Activated T-cell treated with anti-CD3 and anti-CD28 coated beads, Interleukin-2, amount 50 U/mL, for 72 hours (primary cell): ENCODE data around the gene RAB3GAP1. TPM values are rescaled to one million over a fixed set of nuclear protein-coding genes. Genes with fewer than 3 reads are reported as not detected.
"Not testable (repeated sequence)": the region's sequence is repeated elsewhere in the genome, so short reads cannot be mapped to it uniquely, and the experiment has no call there.

ENCODE experiments used
- ATAC-seq, 2 donors: fragments of 150-1000 bp; cut with Tn5 transposase; replicated peaks in 1 of 2; 2 replicates each; pipeline ENCODE4 v1.10.0; 2021; ENCODE audit warnings: moderate library complexity in 2 of 2, mild to moderate bottlenecking in 1 of 2
- DNase-seq, 2 donors: peaks; one replicate each; pipeline ENCODE4 v3.0.0; 2021 to 2022; ENCODE audit warnings: mixed read lengths in 1 of 2
- H3K27ac Mint-ChIP-seq: one replicate; pipeline ENCODE4 v1.8.0; 2022; ENCODE audit warnings: mild to moderate bottlenecking, moderate library complexity, mixed read lengths
- H3K27me3 Mint-ChIP-seq: one replicate; pipeline ENCODE4 v1.8.0; 2022; ENCODE audit warnings: low read depth, mixed read lengths
- H3K36me3 Mint-ChIP-seq, 2 donors: one replicate each; pipeline ENCODE4 v1.8.0; 2022; ENCODE audit warnings: mixed read lengths in 2 of 2, mild to moderate bottlenecking in 1 of 2; ENCODE audit not compliant: insufficient read depth in 2 of 2
- H3K4me1 Mint-ChIP-seq: one replicate; pipeline ENCODE4 v1.8.0; 2022; ENCODE audit warnings: low read depth, mixed read lengths
- H3K4me3 Mint-ChIP-seq, 2 donors: one replicate each; pipeline ENCODE4 v1.8.0; 2022; ENCODE audit warnings: mild to moderate bottlenecking in 2 of 2, mixed read lengths in 2 of 2, moderate library complexity in 2 of 2
- H3K9me3 Mint-ChIP-seq, 2 donors: one replicate each; pipeline ENCODE4 v1.8.0; 2022; ENCODE audit warnings: mixed read lengths in 2 of 2
- total RNA-seq, 2 donors: library from RNA; stranded (reverse); gene quantifications; one replicate each; pipeline ENCODE4 v1.2.3, GENCODE V29; 2022

RAB3GAP1 gene
- total RNA-seq, 2 donors from 2014 or later, result 51.4 to 59.7 TPM

DNA sequence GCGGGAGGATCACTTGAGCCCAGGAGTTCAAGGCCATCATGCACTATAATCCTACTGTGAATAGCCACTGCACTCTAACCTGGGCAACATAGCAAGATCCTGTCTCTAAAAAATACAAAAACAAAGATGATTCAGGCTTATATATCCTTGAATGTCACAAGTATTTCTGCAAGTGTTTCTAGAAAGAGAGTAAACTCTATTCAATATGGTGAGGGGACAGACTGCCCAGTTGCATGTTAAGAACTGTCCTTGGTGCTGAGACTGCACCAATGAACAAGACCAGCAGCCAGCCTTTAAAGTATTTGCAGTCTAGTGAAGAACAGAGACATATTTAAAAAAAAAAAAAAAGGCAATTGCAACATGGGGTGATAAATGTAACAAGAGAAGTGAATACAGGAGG is 21.3 kb upstream of the RAB3GAP1 start:
- no peaks in the 10 kb centered on the region for H3K4me1 Mint-ChIP-seq
- peaks cover 0 to 1% of the 10 kb centered on the region in 2 donors for H3K9me3 Mint-ChIP-seq
- H3K27ac Mint-ChIP-seq, result no peak overlapping the region
- H3K4me3 Mint-ChIP-seq, result no peak overlapping the region
- no peaks in the 10 kb centered on the region for H3K36me3 Mint-ChIP-seq
- DNase-seq, result no peak
- no peak for ATAC-seq
- peaks cover 9% of the 10 kb centered on the region for H3K27me3 Mint-ChIP-seq

DNA sequence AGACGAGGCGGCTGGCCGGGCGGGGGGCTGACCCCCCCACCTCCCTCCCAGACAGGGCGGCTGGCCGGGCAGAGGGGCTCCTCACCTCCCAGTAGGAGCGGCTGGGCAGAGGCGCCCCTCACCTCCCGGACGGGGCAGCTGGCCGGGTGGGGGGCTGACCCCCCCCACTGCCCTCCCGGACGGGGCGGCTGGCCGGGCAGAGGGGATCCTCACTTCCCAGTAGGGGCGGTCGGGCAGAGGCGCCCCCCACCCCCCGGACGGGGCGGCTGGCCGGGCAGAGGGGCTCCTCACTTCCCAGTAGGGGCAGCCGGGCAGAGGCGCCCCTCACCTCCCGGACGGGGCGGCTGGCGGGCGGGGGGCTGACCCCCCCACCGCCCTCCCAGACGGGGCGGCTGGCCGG is 18.9 kb upstream of the RAB3GAP1 start:
- not testable (repeated sequence) for H3K27me3 Mint-ChIP-seq, DNase-seq, H3K36me3 Mint-ChIP-seq, H3K4me3 Mint-ChIP-seq, ATAC-seq, H3K27ac Mint-ChIP-seq, H3K4me1 Mint-ChIP-seq, H3K9me3 Mint-ChIP-seq

DNA sequence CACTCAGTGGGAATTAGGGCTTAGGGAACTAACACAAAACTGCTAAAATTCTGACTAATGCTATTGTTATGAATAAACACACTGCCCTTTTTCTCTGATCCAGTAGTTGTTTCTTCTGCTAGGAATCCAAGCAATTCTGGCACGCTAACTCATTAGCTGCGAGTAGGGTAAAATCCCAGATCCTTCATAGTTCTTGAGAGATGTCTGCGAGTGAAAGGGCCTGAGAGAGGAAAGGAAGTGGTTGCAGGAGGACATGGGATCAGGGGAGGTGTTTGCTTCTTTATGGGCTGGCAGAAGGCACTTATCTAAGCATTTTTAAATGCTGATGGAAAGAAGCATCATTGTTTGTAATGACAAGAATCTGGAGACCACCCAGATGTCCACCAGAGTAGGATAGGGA is 14.3 kb upstream of the RAB3GAP1 start:
- H3K4me3 Mint-ChIP-seq, result no peak overlapping the region
- H3K27me3 Mint-ChIP-seq, result no peaks in the 10 kb centered on the region
- H3K4me1 Mint-ChIP-seq, result no peaks in the 10 kb centered on the region
- no peaks in the 10 kb centered on the region for H3K36me3 Mint-ChIP-seq
- no peaks in the 10 kb centered on the region for H3K9me3 Mint-ChIP-seq
- no peak overlapping the region for H3K27ac Mint-ChIP-seq
- DNase-seq (no peak), ATAC-seq (no peak)

DNA sequence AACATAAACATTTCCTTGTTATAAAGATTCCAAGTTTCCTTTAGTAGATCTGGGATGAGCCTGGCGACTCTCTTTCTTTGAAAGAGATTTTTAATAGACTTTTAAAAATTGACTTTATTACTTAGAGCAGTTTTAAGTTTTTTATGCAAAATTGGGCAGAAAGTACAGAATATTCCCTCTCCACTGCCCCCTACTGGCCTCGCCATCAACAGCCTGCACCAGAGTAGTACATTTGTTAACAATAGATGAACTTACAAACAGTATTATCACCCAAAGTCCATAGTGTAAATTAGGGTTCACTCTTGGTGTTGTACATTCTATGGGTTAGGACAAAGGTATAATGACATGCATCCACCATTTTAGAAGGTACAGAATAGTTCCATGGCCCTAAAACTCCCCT is 8.7 kb upstream of the RAB3GAP1 start:
- DNase-seq, result peak; percentile 16 to 30
- Mint-ChIP-seq H3K36me3 (no peaks in the 10 kb centered on the region), H3K4me1 (no peaks in the 10 kb centered on the region)

DNA sequence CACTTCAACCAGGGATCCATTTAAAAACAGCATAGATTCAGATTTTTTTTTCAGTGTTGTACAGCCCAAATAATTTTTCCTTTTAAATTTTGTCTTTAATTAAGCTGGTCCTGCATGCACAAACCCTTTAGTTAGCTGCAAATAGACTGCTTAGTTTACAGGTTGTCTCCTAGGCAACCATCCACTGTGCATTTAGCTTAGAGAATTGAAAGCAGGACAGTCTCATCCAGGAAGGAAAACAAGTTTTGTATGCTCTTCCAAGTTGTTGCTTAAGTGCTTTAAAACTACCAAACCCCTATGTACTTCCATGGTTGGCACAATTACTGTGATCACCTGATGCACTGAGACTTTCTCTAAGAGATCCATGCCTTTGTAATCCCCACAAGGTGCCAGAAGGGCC is 4.8 kb upstream of the RAB3GAP1 start, which contains the start of gene MAP3K19:
MAP3K19 (minus strand) TSS at position 148 of the 400 bp plus-strand sequence. CDS start 22,800 bp downstream, outside the sequence.
- Mint-ChIP-seq H3K4me1 (peaks cover 8% of the 10 kb centered on the region), H3K4me3 (no peak within 1 kb of the TSS), H3K9me3 (no peaks in the 10 kb centered on the region), H3K27ac (no peak within 1 kb of the TSS), H3K27me3 (peaks cover 7% of the 10 kb centered on the region), H3K36me3 (no peaks in the 10 kb centered on the region)
- no peak for DNase-seq
- ATAC-seq, result no peak

More for the DNA sequence above, 8.7 kb upstream of the RAB3GAP1 start:
- ATAC-seq, result no peak
- Mint-ChIP-seq H3K4me3 (no peak overlapping the region), H3K9me3 (no peaks in the 10 kb centered on the region), H3K27me3 (peaks cover 7% of the 10 kb centered on the region), H3K27ac (no peak overlapping the region)

DNA sequence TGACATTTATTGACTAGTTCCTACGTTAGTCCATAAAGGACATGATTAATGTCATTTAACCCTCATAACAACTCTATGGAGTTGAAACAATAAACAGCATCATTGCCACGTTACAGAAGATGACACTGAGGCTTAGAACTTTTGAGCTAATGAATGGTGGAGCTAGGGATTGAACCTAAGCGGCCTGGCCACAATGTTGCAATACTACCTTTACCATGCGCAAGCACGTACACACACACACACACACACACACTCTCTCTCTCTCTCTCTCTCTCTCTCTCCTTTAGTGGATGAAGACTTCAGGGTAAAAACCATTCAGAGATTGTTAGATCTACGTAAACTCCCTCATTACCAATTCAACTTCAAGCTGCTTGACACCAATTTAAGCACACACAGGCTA is 4.0 kb upstream of the RAB3GAP1 start:
- DNase-seq, result no peak
- Mint-ChIP-seq H3K36me3 (no peaks in the 10 kb centered on the region), H3K4me1 (peaks cover 11% of the 10 kb centered on the region), H3K27ac (no peak overlapping the region), H3K4me3 (no peak overlapping the region), H3K27me3 (peaks cover 7% of the 10 kb centered on the region), H3K9me3 (no peaks in the 10 kb centered on the region)
- ATAC-seq, result no peak

DNA sequence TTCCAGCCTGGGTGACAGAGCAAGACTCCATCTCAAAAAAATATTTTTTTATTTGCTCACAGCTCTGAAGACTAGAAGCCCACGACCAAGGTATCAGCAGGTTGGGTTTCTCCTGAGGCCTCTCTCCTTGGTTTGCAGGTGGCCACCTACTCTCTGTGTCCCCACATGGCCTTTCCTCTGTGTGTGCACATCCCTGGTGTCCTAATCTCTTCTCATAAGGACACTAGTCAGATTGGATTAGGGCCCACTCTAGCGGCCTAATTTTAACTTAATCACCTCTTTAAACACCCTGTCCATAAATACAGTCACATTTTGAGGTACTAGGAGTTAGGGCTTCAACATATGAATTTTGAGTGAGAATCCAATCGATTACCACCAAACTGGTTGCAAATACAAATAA is 2.0 kb upstream of the RAB3GAP1 start:
- Mint-ChIP-seq H3K4me3 (peak overlapping the region in 1 of 2 donors; percentile 70), H3K9me3 (no peaks in the 10 kb centered on the region), H3K27me3 (peaks cover 2% of the 10 kb centered on the region), H3K4me1 (peaks cover 31% of the 10 kb centered on the region), H3K27ac (no peak overlapping the region), H3K36me3 (peaks cover 3 to 8% of the 10 kb centered on the region in 2 donors)
- DNase-seq (no peak), ATAC-seq (no peak)

DNA sequence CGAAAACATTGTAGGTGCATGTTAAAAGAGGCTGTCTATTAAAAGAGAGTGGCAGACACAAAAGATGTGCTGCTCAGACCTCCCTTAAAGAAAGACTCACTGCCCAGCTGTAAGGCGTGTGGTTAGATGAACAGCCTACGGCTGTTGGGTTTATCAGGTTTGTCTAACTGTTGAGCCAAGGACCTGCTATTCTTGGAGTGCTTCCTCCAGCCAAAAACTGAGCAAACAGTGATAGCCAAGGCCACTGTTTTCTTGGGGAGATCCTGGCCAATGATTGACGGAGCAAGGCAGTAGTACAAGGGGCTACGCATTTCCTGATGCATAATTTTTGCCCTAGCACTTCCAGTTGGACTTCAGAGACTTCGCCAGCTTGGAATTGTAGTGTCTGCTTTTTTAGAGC is 1.4 kb upstream of the RAB3GAP1 start:
- Mint-ChIP-seq H3K36me3 (peaks cover 3 to 8% of the 10 kb centered on the region in 2 donors), H3K4me1 (peaks cover 35% of the 10 kb centered on the region), H3K27ac (peak overlapping the region; percentile 87), H3K4me3 (peak overlapping the region; percentile 70 to 92), H3K27me3 (no peaks in the 10 kb centered on the region), H3K9me3 (no peaks in the 10 kb centered on the region)
- ATAC-seq (no peak), DNase-seq (no peak)

DNA sequence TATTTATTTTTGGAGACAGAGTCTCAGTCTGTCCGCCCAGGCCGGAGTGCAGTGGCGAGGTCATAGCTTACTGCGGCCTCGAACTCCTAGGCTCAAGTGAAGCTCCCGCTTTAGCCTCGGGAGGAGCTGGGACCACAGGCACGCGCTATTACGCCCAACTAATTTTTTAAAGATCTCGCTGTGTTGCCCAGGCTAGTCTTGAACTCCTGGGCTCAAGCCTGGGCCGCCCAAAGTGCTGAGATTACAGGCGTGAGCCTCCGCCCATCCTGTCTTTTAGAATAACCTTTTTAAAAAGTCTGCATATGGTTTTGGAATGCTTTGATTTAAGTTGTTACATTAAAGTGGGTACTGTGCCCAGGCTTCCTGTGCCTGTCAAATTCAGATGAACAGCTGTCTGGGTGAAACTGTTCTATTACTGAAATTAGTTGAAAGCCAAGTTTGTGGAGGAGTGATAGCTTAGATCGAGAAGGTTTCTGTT is 944 bp downstream of the RAB3GAP1 start:
- Mint-ChIP-seq H3K4me3 (peak overlapping the region; percentile 92 to 97), H3K27ac (peak overlapping the region; percentile 100), H3K4me1 (peaks cover 58% of the 10 kb centered on the region), H3K36me3 (peaks cover 12% of the 10 kb centered on the region in 2 donors), H3K9me3 (no peaks in the 10 kb centered on the region), H3K27me3 (no peaks in the 10 kb centered on the region)
- DNase-seq (peak; percentile 46 to 60), ATAC-seq (peak; percentile 55 to 56)

DNA sequence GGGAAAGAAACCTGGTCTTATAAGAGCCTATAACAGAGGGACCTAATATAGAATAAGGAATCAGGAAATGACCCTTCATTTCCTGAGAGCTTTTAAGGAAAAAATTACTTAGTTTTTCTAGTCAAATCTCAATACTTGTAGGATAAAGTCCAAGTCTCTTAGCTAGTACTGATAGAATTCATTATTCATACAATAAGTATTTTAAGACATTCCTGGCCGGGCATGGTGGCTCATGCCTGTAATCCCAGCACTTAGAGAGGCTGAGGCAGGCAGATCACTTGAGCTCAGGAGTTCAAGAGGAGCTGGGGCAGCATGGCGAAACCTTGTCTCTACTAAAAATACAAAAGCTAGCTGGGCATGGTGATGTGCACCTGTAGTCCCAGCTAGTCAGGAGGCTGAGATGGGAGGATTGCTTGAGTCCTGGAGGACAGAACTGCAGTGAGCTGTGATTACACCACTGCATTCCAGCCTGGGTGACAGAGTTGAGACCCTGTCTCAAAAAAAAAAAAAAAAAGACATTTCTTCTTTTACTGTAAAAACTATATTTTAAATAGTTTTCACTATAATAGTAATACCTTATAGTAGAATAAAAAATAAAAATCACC is 3.2 kb downstream of the RAB3GAP1 start:
- ATAC-seq (no peak), DNase-seq (no peak)
- H3K4me1 Mint-ChIP-seq, result peaks cover 72% of the 10 kb centered on the region
- H3K9me3 Mint-ChIP-seq, result no peaks in the 10 kb centered on the region
- peak overlapping the region; percentile 56 for H3K27ac Mint-ChIP-seq
- H3K36me3 Mint-ChIP-seq, result peaks cover 15 to 22% of the 10 kb centered on the region in 2 donors
- peak overlapping the region; percentile 71 to 97 for H3K4me3 Mint-ChIP-seq
- no peaks in the 10 kb centered on the region for H3K27me3 Mint-ChIP-seq

DNA sequence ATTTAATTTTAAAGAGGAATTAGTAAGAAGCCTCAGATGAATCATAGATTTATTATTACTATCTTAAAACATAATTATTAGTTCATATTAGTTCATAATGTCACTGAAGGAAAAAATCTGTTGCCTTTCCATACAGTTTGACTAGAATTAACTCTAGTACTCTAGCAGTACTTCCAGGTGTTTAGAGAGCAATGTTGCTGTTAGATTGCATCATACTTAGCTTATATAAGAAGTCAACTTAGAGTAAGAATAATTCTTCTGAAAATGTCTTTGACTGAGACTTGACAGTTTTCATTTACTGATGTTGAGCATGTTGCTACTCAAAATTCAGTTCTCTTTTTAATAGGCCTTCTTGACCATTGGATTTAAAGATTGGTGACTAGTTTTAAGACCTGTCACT is 4.7 kb downstream of the RAB3GAP1 start:
- Mint-ChIP-seq H3K4me1 (peaks cover 67% of the 10 kb centered on the region), H3K9me3 (no peaks in the 10 kb centered on the region), H3K27me3 (no peaks in the 10 kb centered on the region), H3K36me3 (peaks cover 16 to 31% of the 10 kb centered on the region in 2 donors), H3K4me3 (peak overlapping the region; percentile 70 to 84), H3K27ac (peak overlapping the region; percentile 98)
- DNase-seq (no peak), ATAC-seq (no peak)

DNA sequence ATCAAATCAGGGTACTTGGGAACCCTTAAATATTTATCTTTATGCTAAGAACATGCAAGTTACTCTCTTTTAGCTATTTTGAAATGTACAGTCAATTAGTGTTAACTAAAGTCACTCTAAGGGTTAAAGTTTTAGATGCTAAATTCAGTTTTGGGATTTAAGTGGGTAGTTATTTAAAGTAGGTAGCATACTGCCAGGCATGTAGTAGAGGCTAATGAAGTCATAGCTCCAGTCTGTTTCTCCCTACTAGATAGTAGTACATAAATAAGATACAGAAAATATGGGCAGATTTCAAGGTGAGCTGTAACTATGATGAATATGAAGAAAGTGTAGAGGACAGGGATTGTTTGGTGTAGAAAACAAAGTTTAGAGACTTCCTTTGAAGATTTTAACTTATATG is 7.5 kb downstream of the RAB3GAP1 start:
- Mint-ChIP-seq H3K27ac (no peak overlapping the region), H3K4me3 (no peak overlapping the region), H3K36me3 (peaks cover 13 to 51% of the 10 kb centered on the region in 2 donors), H3K27me3 (no peaks in the 10 kb centered on the region), H3K4me1 (peaks cover 67% of the 10 kb centered on the region), H3K9me3 (no peaks in the 10 kb centered on the region)
- DNase-seq (no peak), ATAC-seq (no peak)

DNA sequence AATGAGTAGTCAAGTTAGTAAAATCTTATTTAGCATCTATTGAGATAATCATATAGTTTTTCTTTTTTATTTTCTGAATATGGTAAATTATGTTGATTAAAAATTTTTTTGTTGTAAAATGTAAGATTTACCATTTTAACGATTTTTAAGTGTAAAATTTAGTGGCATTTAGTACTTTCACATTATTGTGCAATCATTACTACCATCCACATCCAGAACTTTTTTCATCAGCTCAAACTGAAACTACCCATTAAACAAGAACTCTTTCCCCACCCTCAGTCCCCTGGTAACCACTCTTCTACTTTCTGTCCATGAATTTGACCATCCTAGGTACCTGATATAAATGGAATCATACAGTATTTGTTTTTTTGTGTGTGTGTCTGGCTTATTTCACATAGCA is 11.1 kb downstream of the RAB3GAP1 start:
- H3K4me3 Mint-ChIP-seq, result no peak overlapping the region
- H3K4me1 Mint-ChIP-seq, result peaks cover 34% of the 10 kb centered on the region
- no peak overlapping the region for H3K27ac Mint-ChIP-seq
- no peaks in the 10 kb centered on the region for H3K9me3 Mint-ChIP-seq
- no peaks in the 10 kb centered on the region for H3K27me3 Mint-ChIP-seq
- ATAC-seq (no peak), DNase-seq (no peak)
- peaks cover 11 to 52% of the 10 kb centered on the region in 2 donors for H3K36me3 Mint-ChIP-seq

DNA sequence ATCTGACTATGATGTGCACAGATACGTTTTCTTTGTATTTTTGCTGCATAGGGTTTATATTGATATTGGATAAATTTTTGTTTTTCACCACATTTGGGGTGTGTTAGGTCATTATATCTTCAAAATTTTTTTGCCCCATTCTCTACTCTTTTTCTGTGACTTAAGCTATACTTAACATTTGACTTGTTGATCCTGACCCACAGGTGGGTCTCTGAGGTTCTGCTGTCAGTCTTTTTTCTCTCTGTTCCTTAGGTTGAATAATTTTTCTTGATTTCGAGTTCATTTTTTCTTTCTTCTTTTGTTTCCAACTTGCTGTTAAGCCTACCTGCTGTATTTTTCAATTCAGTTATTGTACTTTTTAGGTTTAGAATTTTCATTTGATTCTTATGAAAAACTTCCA is 12.1 kb downstream of the RAB3GAP1 start:
- DNase-seq, result no peak
- no peak for ATAC-seq
- no peaks in the 10 kb centered on the region for H3K27me3 Mint-ChIP-seq
- peaks cover 9 to 49% of the 10 kb centered on the region in 2 donors for H3K36me3 Mint-ChIP-seq
- peak overlapping the region in 1 of 2 donors; percentile 0 for H3K4me3 Mint-ChIP-seq
- peaks cover 34% of the 10 kb centered on the region for H3K4me1 Mint-ChIP-seq
- H3K27ac Mint-ChIP-seq, result peak overlapping the region; percentile 66
- H3K9me3 Mint-ChIP-seq, result no peaks in the 10 kb centered on the region
